Vagina (tissue), 2 donors: ENCODE results near the gene GOLGA6L25.
"Not testable (repeated sequence)": the region's sequence is repeated elsewhere in the genome, so short reads cannot be mapped to it uniquely, and the experiment has no call there.

ENCODE experiments used
- POLR2AphosphoS5 ChIP-seq, 2 donors: sonication (generic); formaldehyde crosslinking; IDR thresholded peaks; one replicate each; pipeline ENCODE4 v1.9.0; 2017; ENCODE audit warnings: antibody characterized with exemption in 2 of 2, mild to moderate bottlenecking in 2 of 2, low read depth in 1 of 2; ENCODE audit not compliant: insufficient read depth in 1 of 2
- TF ChIP-seq, protein P1 (sequence below), 3 experiments: fragments of 450-650 bp in 2 of 3; fragments of 200-600 bp in 1 of 3; sonication (generic) in 1 of 3; IDR thresholded peaks; one replicate each; pipeline ENCODE4 v1.5.1; 2017 to 2019; ENCODE audit warnings: antibody characterized with exemption in 3 of 3, mild to moderate bottlenecking in 2 of 3, moderate library complexity in 2 of 3

DNA sequence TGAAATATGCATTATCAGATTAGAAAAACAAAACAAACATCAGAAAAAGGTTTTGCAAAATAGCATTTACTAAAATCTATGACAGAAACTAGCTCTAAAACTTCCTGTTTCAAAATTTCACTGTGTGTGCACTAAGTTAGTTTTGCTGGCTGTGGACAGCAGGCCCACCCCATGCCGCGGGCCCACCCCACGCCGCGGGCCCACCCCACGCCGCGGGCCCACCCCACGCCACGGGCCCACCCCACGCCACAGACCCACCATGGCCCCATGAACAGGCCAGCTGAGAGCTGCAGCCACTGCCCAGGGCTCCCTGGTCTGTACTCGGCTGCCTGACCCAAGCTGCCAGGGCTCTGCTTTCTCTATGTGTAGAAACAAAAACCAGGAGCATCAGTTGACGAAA, 20.0 kb downstream of the GOLGA6L25 start:
- TF ChIP-seq, protein P1, sequence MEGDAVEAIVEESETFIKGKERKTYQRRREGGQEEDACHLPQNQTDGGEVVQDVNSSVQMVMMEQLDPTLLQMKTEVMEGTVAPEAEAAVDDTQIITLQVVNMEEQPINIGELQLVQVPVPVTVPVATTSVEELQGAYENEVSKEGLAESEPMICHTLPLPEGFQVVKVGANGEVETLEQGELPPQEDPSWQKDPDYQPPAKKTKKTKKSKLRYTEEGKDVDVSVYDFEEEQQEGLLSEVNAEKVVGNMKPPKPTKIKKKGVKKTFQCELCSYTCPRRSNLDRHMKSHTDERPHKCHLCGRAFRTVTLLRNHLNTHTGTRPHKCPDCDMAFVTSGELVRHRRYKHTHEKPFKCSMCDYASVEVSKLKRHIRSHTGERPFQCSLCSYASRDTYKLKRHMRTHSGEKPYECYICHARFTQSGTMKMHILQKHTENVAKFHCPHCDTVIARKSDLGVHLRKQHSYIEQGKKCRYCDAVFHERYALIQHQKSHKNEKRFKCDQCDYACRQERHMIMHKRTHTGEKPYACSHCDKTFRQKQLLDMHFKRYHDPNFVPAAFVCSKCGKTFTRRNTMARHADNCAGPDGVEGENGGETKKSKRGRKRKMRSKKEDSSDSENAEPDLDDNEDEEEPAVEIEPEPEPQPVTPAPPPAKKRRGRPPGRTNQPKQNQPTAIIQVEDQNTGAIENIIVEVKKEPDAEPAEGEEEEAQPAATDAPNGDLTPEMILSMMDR (IDR thresholded peaks at IDR 0.05): not testable (repeated sequence)
- not testable (repeated sequence) for TF ChIP-seq POLR2AphosphoS5 (IDR thresholded peaks at IDR 0.05; ENCODE audit: insufficient read depth in 1 of 2, low read depth in 1 of 2)
